Measurements from ENCODE around the gene PAX5.

DNA sequence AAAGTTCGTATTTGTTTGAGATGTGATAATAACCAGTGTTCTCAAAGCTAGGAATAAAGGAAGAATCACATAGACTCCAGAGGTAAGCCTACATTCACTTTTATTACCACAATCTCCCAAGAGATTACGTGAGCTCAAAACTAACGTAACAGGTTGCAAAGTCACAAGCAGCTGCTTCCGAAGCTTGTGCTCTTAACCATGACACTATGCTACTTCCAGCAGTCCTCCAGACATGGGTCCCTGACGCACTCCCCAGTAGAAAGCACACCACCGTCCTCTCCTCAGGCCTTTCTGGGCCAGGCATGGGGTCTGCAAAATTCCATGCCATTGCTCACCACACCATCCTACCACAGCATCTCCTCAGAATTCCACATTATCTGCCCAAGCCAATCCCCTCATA, 84.6 kb downstream of the PAX5 start:
- TF ChIP-seq, protein P1, sequence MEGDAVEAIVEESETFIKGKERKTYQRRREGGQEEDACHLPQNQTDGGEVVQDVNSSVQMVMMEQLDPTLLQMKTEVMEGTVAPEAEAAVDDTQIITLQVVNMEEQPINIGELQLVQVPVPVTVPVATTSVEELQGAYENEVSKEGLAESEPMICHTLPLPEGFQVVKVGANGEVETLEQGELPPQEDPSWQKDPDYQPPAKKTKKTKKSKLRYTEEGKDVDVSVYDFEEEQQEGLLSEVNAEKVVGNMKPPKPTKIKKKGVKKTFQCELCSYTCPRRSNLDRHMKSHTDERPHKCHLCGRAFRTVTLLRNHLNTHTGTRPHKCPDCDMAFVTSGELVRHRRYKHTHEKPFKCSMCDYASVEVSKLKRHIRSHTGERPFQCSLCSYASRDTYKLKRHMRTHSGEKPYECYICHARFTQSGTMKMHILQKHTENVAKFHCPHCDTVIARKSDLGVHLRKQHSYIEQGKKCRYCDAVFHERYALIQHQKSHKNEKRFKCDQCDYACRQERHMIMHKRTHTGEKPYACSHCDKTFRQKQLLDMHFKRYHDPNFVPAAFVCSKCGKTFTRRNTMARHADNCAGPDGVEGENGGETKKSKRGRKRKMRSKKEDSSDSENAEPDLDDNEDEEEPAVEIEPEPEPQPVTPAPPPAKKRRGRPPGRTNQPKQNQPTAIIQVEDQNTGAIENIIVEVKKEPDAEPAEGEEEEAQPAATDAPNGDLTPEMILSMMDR (IDR thresholded peaks at IDR 0.05): no peak
- TF ChIP-seq POLR2A (IDR thresholded peaks at IDR 0.05): no peak
